HG03095 (cell line): ENCODE measurements around the gene BCL2L12.
"Not testable (repeated sequence)": the region's sequence is repeated elsewhere in the genome, so short reads cannot be mapped to it uniquely, and the experiment has no call there.

Experiments used
- ATAC-seq: cut with Tn5 transposase; IDR thresholded peaks from one replicate; pipeline ENCODE4 v1.9.1; 2021; ENCODE audit warnings: moderate library complexity; ENCODE audit not compliant: unreplicated experiment

Gene BCL2L12

GRCh38 chr19:49704888-49705642 lies 39.3 kb downstream of the BCL2L12 start:
- ATAC-seq: no peak

GRCh38 chr19:49705919-49706318 lies 40.2 kb downstream of the BCL2L12 start:
- ATAC-seq: no peak

- ATAC-seq: no peak
These were observed 44.7 kb downstream of the BCL2L12 start for GRCh38 chr19:49710372-49710951.

- no peak for ATAC-seq
These were observed 46.7 kb downstream of the BCL2L12 start for GRCh38 chr19:49712397-49712859.

GRCh38 chr19:49713236-49713845 lies 47.6 kb downstream of the BCL2L12 start:
- no peak for ATAC-seq

GRCh38 chr19:49716154-49716553 lies 50.4 kb downstream of the BCL2L12 start:
- no peak for ATAC-seq

- ATAC-seq: no peak
These were observed 52.8 kb downstream of the BCL2L12 start for GRCh38 chr19:49718511-49718910.

GRCh38 chr19:49718991-49719390 lies 53.3 kb downstream of the BCL2L12 start:
- no peak for ATAC-seq

- ATAC-seq: not testable (repeated sequence)
These were observed 53.7 kb downstream of the BCL2L12 start for GRCh38 chr19:49719420-49719819.
